H1 (cell line): ENCODE measurements around the gene CENPP. TPM values are rescaled to one million over a fixed set of nuclear protein-coding genes. Genes with fewer than 3 reads are reported as not detected.

Experiments
- BACH1 ChIP-seq: IDR thresholded peaks from 2 replicates; pipeline ENCODE4 v1.6.1; 2012; ENCODE audit warnings: low read length, improper control_type of control experiment
- CHD7 ChIP-seq: fragments of 300-600 bp; sonication (generic); IDR thresholded peaks from 2 replicates; pipeline ENCODE4 v1.7.1; 2012; ENCODE audit warnings: low read length, moderate library complexity, mild to moderate bottlenecking, inconsistent platforms; ENCODE audit not compliant: insufficient replicate concordance
- EP300 ChIP-seq, 2 experiments: IDR thresholded peaks; 1 replicate in 1 of 2; 2 replicates in 1 of 2; pipeline ENCODE4 v1.6.1; 2011 to 2012; ENCODE audit warnings: low read depth in 2 of 2, low read length in 2 of 2, mild to moderate bottlenecking in 2 of 2, borderline replicate concordance in 1 of 2, inconsistent platforms in 1 of 2, moderate library complexity in 1 of 2
- RBBP5 ChIP-seq: IDR thresholded peaks from 2 replicates; pipeline ENCODE4 v1.7.1; 2012; ENCODE audit warnings: low read depth, mild to moderate bottlenecking, inconsistent platforms, low read length, moderate library complexity, borderline replicate concordance
- SAP30 ChIP-seq: fragments of 300-600 bp; sonication (generic); IDR thresholded peaks from 2 replicates; pipeline ENCODE4 v1.7.1; 2012; ENCODE audit warnings: low read length, moderate library complexity, mild to moderate bottlenecking, inconsistent platforms; ENCODE audit not compliant: insufficient read depth, insufficient replicate concordance
- polyA plus RNA-seq, 7 experiments: library from polyadenylated mRNA; depleted of rRNA in 3 of 7; stranded (reverse) in 5 of 7; unstranded in 2 of 7; fragments of >200 nt in 5 of 7; fragments of 200-250 nt in 2 of 7; gene quantifications; 1 replicate in 5 of 7; 2 replicates in 1 of 7; 4 replicates in 1 of 7; pipeline versions ENCODE4 v1.2.1 to v1.2.3, GENCODE V29; 2011 to 2013; ENCODE audit warnings: missing spikeins in 2 of 7, mixed read lengths in 2 of 7
- total RNA-seq: library from RNA; stranded (reverse); fragmentation: NEBNext Ultra II Directional; extraction: Animal tissue kit (Norgen Biotek cat#: 25700); gene quantifications from 2 replicates; pipeline ENCODE4 v1.2.1, GENCODE V29; 2021

Gene CENPP
- total and polyA plus RNA-seq, 2 of the 8 experiments (the other 6 are each of a cell fraction or from before 2014, with no cell fraction given), result 2.7 to 10.8 TPM

DNA sequence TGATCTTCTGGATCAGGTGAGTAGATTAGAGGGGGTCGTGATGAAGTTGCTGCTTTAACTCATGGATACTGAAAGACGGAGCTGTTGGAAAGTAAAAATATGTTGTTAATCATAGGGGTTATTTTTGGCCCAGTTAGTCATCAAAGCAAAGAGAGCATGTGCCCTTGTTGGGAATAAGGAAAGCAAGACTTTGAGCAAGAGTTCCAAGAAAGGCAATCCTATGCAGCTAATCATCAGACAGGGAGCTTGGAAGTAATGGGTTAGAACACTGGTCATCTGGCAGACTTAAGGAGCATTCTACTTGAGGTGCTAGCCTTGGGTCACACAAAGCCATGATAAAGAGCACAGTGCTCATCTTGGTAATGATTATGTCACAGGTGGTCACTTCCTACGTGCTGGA is 138.2 kb downstream of the CENPP start (continued):
- no peak for TF ChIP-seq CHD7
- no peak for TF ChIP-seq EP300 (IDR thresholded peaks at IDR 0.05; ENCODE audit: borderline replicate concordance in 1 of 2, low read depth in 2 of 2, low read length in 2 of 2)
- no peak for TF ChIP-seq RBBP5
- TF ChIP-seq BACH1, result no peak
- TF ChIP-seq SAP30, result no peak
- TF ChIP-seq, all 59 proteins: peak for 0
